ENCODE results near the gene CCR1. TPM values are rescaled to one million over a fixed set of nuclear protein-coding genes. Genes with fewer than 3 reads are reported as not detected.

CCR1 gene
- not detected in 2 replicates for total RNA-seq

DNA sequence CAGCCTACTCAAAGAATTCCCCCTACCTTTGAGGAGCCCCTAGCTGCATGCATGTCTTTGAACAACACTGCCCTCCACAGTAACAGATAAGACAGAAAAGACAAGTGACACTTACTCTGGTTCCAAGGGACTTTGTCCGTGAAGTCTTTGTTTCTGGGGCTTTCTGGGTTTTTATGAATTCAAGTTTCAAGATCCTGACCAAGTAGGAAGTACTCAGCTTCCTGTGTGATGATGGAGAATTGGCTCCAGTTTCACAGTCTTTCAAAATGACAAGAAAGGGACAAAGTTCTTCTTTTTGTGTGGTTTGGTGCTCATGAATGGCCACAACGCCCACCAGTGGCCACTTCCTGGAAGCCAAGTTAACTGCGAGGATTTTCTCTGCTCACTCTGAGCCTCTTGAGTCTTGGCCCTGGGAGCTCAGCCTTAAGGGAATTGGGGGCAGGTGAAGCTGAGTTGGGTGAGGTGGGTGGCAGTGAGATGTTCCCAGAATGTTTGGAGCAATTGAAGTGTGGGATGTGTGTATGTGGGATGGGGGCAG lies at the start of gene CCR1:
TSS of gene CCR1 (minus strand) at position 147 of the 538 bp plus-strand sequence. CDS start 4,000 bp downstream, outside the sequence.

DNA sequence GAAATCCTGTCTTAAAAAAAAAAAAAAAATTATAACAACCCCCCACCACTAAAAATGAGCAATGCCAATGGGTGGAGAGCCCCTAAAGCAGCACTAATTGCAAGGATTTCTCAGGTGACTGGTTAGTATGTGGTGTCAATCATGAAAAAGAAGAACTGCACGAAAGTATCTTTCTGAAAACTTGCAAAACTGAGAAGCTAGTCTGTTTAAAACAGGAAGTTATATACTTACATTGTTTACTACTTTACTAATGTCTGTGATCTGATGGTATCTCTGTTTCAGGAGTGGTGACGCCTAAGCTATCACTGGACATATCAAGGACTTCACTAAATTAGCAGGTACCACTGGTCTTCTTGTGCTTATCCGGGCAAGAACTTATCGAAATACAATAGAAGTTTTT lies 34.0 kb upstream of the CCR1 start, which contains the start of gene CCR3:
TSS of gene CCR3 (plus strand) at position 341 of the 400 bp plus-strand sequence. CDS start 22,699 bp downstream, outside the sequence.

Other genes with a start within 250 kb of the CCR1 start
- gene FYCO1, start 212.5 kb downstream of the CCR1 start, total RNA-seq = 9.7 and 14.0 TPM in 2 replicates
- gene XCR1, start 180.8 kb downstream of the CCR1 start, total RNA-seq = not detected in 2 replicates
- gene CCR3, start 34.1 kb upstream of the CCR1 start, total RNA-seq = not detected in 2 replicates
- not detected in 2 replicates for gene CCR2, start 145.8 kb upstream of the CCR1 start, total RNA-seq
- not detected in 2 replicates for gene CCR5, start 162.6 kb upstream of the CCR1 start, total RNA-seq
- not detected in 2 replicates for gene CCRL2, start 198.9 kb upstream of the CCR1 start, total RNA-seq